HCT116 (cell line): Measurements from ENCODE around the gene SPATA6. TPM values are rescaled to one million over a fixed set of nuclear protein-coding genes. Genes with fewer than 3 reads are reported as not detected.

Experiments used
- ATAC-seq: fragments of 200-7000 bp; cut with Tn5 transposase; 2 replicates; pipeline ENCODE4 v1.9.1; 2020; ENCODE audit warnings: mild to moderate bottlenecking, moderate library complexity
- BruUV-seq: library from RNA; stranded (reverse); fragments of 400-500 nt; replicated peaks from 2 replicates; lab custom pipeline; 2021; lab: Mats Ljungman, UMichigan
- CTCF ChIA-PET: fragments of 300-600 bp; sonication (Branson Sonifier 250); formaldehyde crosslinking; loops from one replicate; lab custom pipeline; 2021; ENCODE audit warnings: antibody characterized with exemption; lab: Charles Lee
- POLR2A ChIA-PET: fragments of 300-600, 350-600 bp; sonication (Branson Sonifier 250); formaldehyde crosslinking; loops from one replicate; lab custom pipeline; 2021; ENCODE audit warnings: antibody characterized with exemption; lab: Charles Lee
- RAD21 ChIA-PET, 2 experiments: fragments of 300-600 bp; sonication (Branson Sonifier 250); formaldehyde crosslinking; loops; one replicate each; lab custom pipeline; 2023; ENCODE audit warnings: low total read pairs in 2 of 2; ENCODE audit not compliant: uncharacterized antibody in 2 of 2, unreplicated experiment in 2 of 2, low non-redundant PET in 1 of 2; lab: Charles Lee
- DNase-seq: peaks from one replicate; pipeline ENCODE4 v3.0.0-alpha.2; 2010; ENCODE audit warnings: low read depth, low spot score
- H2AFZ ChIP-seq: fragments of 200-600 bp; shearing (Covaris generic), sonication (generic); 2 replicates; pipeline ENCODE4 v1.6.1; 2017; ENCODE audit warnings: low read depth, mixed run types, mixed read lengths, antibody characterized with exemption, low read length; ENCODE audit not compliant: poor library complexity, severe bottlenecking
- H3K27ac ChIP-seq: 2 replicates; pipeline ENCODE4 v1.5.1; 2012; ENCODE audit warnings: low read depth, low read length
- H3K27me3 ChIP-seq: fragments of 200-600 bp; sonication (generic); 2 replicates; pipeline ENCODE4 v1.6.1; 2016; ENCODE audit warnings: mixed run types, low read length, mixed read lengths; ENCODE audit not compliant: insufficient read depth
- H3K36me3 ChIP-seq, 2 experiments: fragments of 200-500 bp in 1 of 2; fragments of 200-600 bp in 1 of 2; sonication (Bioruptor generic) in 1 of 2; sonication (generic) in 1 of 2; 2 replicates each; pipeline versions ENCODE4 v1.5.1 to v1.6.1; 2014 to 2016; ENCODE audit warnings: low read length in 2 of 2, inconsistent platforms in 1 of 2, mixed read lengths in 1 of 2, mixed run types in 1 of 2; ENCODE audit not compliant: insufficient read depth in 2 of 2, control insufficient read depth in 1 of 2
- H3K4me1 ChIP-seq, 2 experiments: fragments of 200-600 bp in 1 of 2; sonication (generic) in 1 of 2; 2 replicates each; pipeline versions ENCODE4 v1.5.1 to v1.6.1; 2012 to 2017; ENCODE audit warnings: low read length in 2 of 2, inconsistent platforms in 1 of 2, mild to moderate bottlenecking in 1 of 2, mixed read lengths in 1 of 2, mixed run types in 1 of 2, moderate library complexity in 1 of 2; ENCODE audit not compliant: insufficient read depth in 2 of 2, control insufficient read depth in 1 of 2
- H3K4me2 ChIP-seq: fragments of 200-600 bp; sonication (generic); 2 replicates; pipeline ENCODE4 v1.6.1; 2017; ENCODE audit warnings: mixed run types, low read length, mixed read lengths
- H3K4me3 ChIP-seq, 2 experiments: fragments of 200-600 bp in 1 of 2; sonication (generic) in 1 of 2; replicated peaks in 1 of 2; 2 replicates each; pipeline ENCODE4 v1.5.1; 2011 to 2016; ENCODE audit warnings: low read length in 2 of 2, control low read depth in 1 of 2, low read depth in 1 of 2, mild to moderate bottlenecking in 1 of 2, mixed read lengths in 1 of 2, mixed run types in 1 of 2
- H3K79me2 ChIP-seq: fragments of 200-600 bp; sonication (generic); 2 replicates; pipeline ENCODE4 v1.6.1; 2017; ENCODE audit warnings: mild to moderate bottlenecking, mixed run types, low read length, moderate library complexity, mixed read lengths; ENCODE audit not compliant: insufficient read depth
- H3K9ac ChIP-seq: fragments of 200-600 bp; sonication (generic); 2 replicates; pipeline ENCODE4 v1.6.1; 2016; ENCODE audit warnings: low read length, mixed read lengths
- H3K9me2 ChIP-seq: fragments of 200-600 bp; sonication (generic), shearing (Covaris generic); 2 replicates; pipeline ENCODE4 v1.6.1; 2017; ENCODE audit warnings: mixed run types, mild to moderate bottlenecking, moderate library complexity; ENCODE audit not compliant: insufficient read depth
- H3K9me3 ChIP-seq, 2 experiments: fragments of 200-500 bp in 1 of 2; fragments of 200-600 bp in 1 of 2; sonication (Bioruptor generic) in 1 of 2; sonication (generic) in 1 of 2; 2 replicates each; pipeline ENCODE4 v1.6.1; 2014 to 2017; ENCODE audit warnings: low read length in 2 of 2, mixed read lengths in 2 of 2, inconsistent platforms in 1 of 2, low read depth in 1 of 2, mild to moderate bottlenecking in 1 of 2, mixed run types in 1 of 2, moderate library complexity in 1 of 2; ENCODE audit not compliant: control insufficient read depth in 1 of 2, insufficient read depth in 1 of 2
- H4K20me1 ChIP-seq: fragments of 200-600 bp; sonication (generic), shearing (Covaris generic); 2 replicates; pipeline ENCODE4 v1.6.1; 2017; ENCODE audit warnings: mixed run types, mild to moderate bottlenecking, moderate library complexity; ENCODE audit not compliant: insufficient read depth
- CEBPB ChIP-seq: IDR thresholded peaks from 2 replicates; pipeline ENCODE4 v1.6.1; 2012; ENCODE audit warnings: low read depth
- EGR1 ChIP-seq: IDR thresholded peaks from 2 replicates; pipeline ENCODE4 v1.6.1; 2012; ENCODE audit warnings: low read depth
- EZH2phosphoT487 ChIP-seq: fragments of 200-600 bp; IDR thresholded peaks from 2 replicates; pipeline ENCODE4 v1.6.1; 2018; ENCODE audit warnings: antibody characterized with exemption, borderline replicate concordance
- FOSL1 ChIP-seq: IDR thresholded peaks from 2 replicates; pipeline ENCODE4 v1.6.1; 2012; ENCODE audit warnings: low read depth
- JUND ChIP-seq: IDR thresholded peaks from 2 replicates; pipeline ENCODE4 v1.6.1; 2012
- POLR2A ChIP-seq: IDR thresholded peaks from 2 replicates; pipeline ENCODE4 v1.7.0; 2011; ENCODE audit warnings: borderline replicate concordance; ENCODE audit not compliant: insufficient read depth, insufficient read length; ENCODE audit errors: extremely low read depth
- POLR2AphosphoS5 ChIP-seq: IDR thresholded peaks from 2 replicates; pipeline ENCODE4 v1.6.1; 2011; ENCODE audit warnings: mild to moderate bottlenecking, low read depth, low read length, moderate library complexity
- SP1 ChIP-seq: IDR thresholded peaks from 2 replicates; pipeline ENCODE4 v1.6.1; 2012; ENCODE audit warnings: low read depth
- SRF ChIP-seq: IDR thresholded peaks from 2 replicates; pipeline ENCODE4 v1.6.1; 2012; ENCODE audit warnings: low read depth
- TCF7L2 ChIP-seq: IDR thresholded peaks from 2 replicates; pipeline ENCODE4 v1.7.0; 2011; ENCODE audit warnings: borderline replicate concordance, inconsistent platforms; ENCODE audit not compliant: insufficient read depth, insufficient read length; ENCODE audit errors: extremely low read depth
- YY1 ChIP-seq: IDR thresholded peaks from 2 replicates; pipeline ENCODE4 v1.6.1; 2011; ENCODE audit warnings: low read length, low read depth, moderate library complexity, mild to moderate bottlenecking; ENCODE audit not compliant: insufficient replicate concordance; ENCODE audit errors: extremely low read depth
- ZFX ChIP-seq: fragments of 450-650 bp; IDR thresholded peaks from 2 replicates; pipeline ENCODE4 v1.6.1; 2017
- intact Hi-C: fragments of 100-400 bp; cut with micrococcal nuclease; formaldehyde crosslinking; loops from 2 replicates; pipeline ENCODE4 v1.10.0; 2022
- total RNA-seq: library from RNA; stranded (reverse); gene quantifications from one replicate; pipeline ENCODE4 v1.2.1, GENCODE V29; 2021; ENCODE audit not compliant: unreplicated experiment
- TF ChIP-seq, protein P1 (sequence below), 3 experiments: fragments of 200-600 bp in 1 of 3; sonication (generic) in 1 of 3; IDR thresholded peaks in 2 of 3; conservative IDR thresholded peaks in 1 of 3; 2 replicates each; pipeline ENCODE4 v1.5.1; 2012 to 2017; ENCODE audit warnings: low read depth in 2 of 3, low read length in 2 of 3, antibody characterized with exemption in 1 of 3, borderline replicate concordance in 1 of 3, control low read depth in 1 of 3, mild to moderate bottlenecking in 1 of 3, mixed read lengths in 1 of 3, mixed run types in 1 of 3, moderate library complexity in 1 of 3; ENCODE audit not compliant: insufficient read depth in 1 of 3

SPATA6 gene
- total RNA-seq, 1 experiment from 2014 or later = 8.6 TPM

DNA sequence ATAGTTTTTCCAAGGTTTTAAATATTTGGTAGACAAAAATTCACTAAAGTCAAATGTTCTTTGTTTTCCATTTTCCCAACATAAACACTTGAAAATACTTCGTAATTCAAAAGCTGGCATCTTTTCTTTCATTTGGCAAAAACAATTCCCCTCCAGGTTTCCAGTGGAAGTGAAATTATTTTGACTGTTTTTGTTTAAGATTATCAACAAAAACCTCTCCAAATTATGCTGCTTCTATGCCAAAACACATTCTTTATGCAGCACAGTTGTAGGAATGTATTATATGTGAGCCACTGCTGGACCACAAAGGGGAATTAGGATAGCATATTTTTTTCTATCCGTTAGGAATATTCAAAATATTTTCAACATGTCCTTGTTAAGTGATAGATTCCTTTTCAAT is 205.4 kb downstream of the SPATA6 start:
- intact Hi-C loops = no loop called here
- TF ChIP-seq, protein P1, sequence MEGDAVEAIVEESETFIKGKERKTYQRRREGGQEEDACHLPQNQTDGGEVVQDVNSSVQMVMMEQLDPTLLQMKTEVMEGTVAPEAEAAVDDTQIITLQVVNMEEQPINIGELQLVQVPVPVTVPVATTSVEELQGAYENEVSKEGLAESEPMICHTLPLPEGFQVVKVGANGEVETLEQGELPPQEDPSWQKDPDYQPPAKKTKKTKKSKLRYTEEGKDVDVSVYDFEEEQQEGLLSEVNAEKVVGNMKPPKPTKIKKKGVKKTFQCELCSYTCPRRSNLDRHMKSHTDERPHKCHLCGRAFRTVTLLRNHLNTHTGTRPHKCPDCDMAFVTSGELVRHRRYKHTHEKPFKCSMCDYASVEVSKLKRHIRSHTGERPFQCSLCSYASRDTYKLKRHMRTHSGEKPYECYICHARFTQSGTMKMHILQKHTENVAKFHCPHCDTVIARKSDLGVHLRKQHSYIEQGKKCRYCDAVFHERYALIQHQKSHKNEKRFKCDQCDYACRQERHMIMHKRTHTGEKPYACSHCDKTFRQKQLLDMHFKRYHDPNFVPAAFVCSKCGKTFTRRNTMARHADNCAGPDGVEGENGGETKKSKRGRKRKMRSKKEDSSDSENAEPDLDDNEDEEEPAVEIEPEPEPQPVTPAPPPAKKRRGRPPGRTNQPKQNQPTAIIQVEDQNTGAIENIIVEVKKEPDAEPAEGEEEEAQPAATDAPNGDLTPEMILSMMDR (IDR thresholded peaks at IDR 0.05 in 2 of 3, conservative IDR thresholded peaks at IDR 0.05 in 1 of 3; ENCODE audit: borderline replicate concordance in 1 of 3, insufficient read depth in 1 of 3, low read depth in 2 of 3, low read length in 2 of 3) = no peak
- TF ChIP-seq SP1 (no peak), EGR1 (no peak), TCF7L2 (no peak), EZH2phosphoT487 (no peak), POLR2AphosphoS5 (no peak), CEBPB (no peak), YY1 (no peak), ZFX (no peak), FOSL1 (no peak), POLR2A (no peak), SRF (no peak), JUND (no peak)
- TF ChIP-seq, all 23 proteins: peak for 0
- BruUV-seq = no TSS peak
- ChIA-PET RAD21 (no interaction called here), POLR2A (no interaction called here), CTCF (interaction anchor here (1.0 kb wide), 1 partner anchor 173 kb away, joined by 3 read pairs; no protein-coding TSS in a partner anchor)
- no peak for DNase-seq
- H3K9me3 ChIP-seq = no peaks in the 10 kb centered on the region
- no peak for ATAC-seq
- H3K27me3 ChIP-seq = no peaks in the 10 kb centered on the region
- no peak overlapping the region for H3K9ac ChIP-seq
- no peaks in the 10 kb centered on the region for H4K20me1 ChIP-seq
- no peak overlapping the region for H3K4me2 ChIP-seq
- no peaks in the 10 kb centered on the region for H3K79me2 ChIP-seq
- no peaks in the 10 kb centered on the region for H3K36me3 ChIP-seq
- H3K9me2 ChIP-seq = no peaks in the 10 kb centered on the region
- no peak overlapping the region for H3K27ac ChIP-seq
- no peak overlapping the region for H3K4me3 ChIP-seq
- H3K4me1 ChIP-seq = no peaks in the 10 kb centered on the region
- H2AFZ ChIP-seq = no peak overlapping the region
